CD4-positive, alpha-beta T cell treated with Interleukin-17A for 4 hours (primary cell): ENCODE results near the gene HAP1.
"Not testable (repeated sequence)": the region's sequence is repeated elsewhere in the genome, so short reads cannot be mapped to it uniquely, and the experiment has no call there.

Experiments used
- DNase-seq: peaks from one replicate; pipeline ENCODE4 v3.0.0-alpha.2; 2020; ENCODE audit warnings: mixed read lengths

HAP1 gene, protein sequence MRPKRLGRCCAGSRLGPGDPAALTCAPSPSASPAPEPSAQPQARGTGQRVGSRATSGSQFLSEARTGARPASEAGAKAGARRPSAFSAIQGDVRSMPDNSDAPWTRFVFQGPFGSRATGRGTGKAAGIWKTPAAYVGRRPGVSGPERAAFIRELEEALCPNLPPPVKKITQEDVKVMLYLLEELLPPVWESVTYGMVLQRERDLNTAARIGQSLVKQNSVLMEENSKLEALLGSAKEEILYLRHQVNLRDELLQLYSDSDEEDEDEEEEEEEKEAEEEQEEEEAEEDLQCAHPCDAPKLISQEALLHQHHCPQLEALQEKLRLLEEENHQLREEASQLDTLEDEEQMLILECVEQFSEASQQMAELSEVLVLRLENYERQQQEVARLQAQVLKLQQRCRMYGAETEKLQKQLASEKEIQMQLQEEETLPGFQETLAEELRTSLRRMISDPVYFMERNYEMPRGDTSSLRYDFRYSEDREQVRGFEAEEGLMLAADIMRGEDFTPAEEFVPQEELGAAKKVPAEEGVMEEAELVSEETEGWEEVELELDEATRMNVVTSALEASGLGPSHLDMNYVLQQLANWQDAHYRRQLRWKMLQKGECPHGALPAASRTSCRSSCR

GRCh38 chr17:41734139-41734948 is at the start of gene HAP1:
Gene HAP1, minus strand, starts transcription at chr17:41734643. Its CDS starts 9 bp downstream, at chr17:41734634.
- peak; percentile 15 for DNase-seq

GRCh38 chr17:41782142-41782541 is 47.7 kb upstream of the HAP1 start:
- DNase-seq: no peak

GRCh38 chr17:41781404-41782110 is 47.1 kb upstream of the HAP1 start:
- no peak for DNase-seq

DNA sequence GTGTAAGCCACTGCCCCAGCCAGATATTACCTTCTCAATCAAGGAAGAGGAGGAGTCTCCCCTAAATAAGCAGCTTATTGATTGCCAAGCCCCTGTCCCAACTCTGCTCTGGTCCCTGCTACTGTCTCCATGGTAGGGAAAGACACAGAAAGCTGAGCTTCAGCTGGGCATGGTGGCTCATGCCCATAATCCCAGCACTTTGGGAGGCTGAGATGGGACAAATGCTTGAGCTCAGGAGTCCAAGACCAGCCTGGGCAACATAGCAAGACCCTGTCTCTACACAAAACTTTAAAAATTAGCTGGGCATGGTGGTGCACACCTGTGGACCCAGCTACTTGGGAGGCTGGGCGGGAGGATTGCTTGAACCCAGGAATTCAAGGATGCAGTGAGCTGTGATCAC is 45.5 kb upstream of the HAP1 start:
- DNase-seq: no peak

DNA sequence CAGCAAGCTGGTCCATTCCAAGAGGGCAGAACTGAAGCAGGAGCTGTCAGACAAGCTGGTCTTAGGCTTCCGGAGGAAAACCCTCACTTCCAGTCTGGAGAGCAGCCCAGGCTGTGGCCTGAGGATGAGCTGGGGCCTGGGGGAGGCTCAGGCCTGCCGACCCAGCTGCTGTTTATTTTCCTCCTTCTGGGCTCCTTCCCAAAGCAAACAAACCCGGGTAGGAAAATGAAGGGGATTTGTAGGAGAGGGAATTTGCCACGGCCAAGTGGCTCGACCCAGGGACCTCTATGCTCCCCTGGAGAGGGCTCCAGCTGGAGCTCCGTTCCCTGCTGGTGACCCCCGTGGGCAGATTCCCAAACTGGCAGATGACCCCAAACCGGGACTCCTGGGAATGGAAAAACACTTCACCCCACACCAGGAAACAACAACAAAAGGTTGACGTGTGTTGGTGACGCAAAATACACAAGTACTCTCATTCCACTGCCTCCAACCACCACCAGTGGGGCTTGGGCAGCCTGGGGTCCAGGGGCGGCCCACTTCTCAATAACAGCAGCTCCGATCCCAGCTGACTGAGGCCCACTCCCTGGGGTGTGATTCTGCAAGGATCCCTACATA is 43.2 kb upstream of the HAP1 start:
- DNase-seq: no peak

DNA sequence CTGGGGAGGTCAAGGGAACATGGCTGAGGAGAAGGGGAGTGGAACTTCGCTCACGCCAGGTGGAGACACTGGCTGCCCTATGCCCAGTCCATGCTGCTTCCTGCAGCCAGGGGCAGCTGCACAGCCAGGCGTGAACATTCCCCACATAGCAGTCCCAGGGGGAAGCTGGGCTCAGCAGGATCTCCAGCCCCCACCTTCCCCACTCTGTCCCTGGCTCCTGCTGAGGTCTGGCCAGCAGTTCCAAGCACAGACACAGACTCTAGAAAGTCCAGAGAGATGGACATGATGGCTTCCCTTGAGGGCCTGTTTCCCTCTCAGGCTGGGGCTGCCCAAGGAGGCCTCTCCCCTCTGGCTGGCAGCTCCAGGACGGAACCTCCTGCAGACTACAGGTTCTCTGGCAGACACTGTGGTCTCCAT is 42.7 kb upstream of the HAP1 start:
- DNase-seq: no peak

GRCh38 chr17:41776262-41776900 is 41.9 kb upstream of the HAP1 start:
- not testable (repeated sequence) for DNase-seq

GRCh38 chr17:41775394-41776226 is 41.2 kb upstream of the HAP1 start:
- DNase-seq: no peak

DNA sequence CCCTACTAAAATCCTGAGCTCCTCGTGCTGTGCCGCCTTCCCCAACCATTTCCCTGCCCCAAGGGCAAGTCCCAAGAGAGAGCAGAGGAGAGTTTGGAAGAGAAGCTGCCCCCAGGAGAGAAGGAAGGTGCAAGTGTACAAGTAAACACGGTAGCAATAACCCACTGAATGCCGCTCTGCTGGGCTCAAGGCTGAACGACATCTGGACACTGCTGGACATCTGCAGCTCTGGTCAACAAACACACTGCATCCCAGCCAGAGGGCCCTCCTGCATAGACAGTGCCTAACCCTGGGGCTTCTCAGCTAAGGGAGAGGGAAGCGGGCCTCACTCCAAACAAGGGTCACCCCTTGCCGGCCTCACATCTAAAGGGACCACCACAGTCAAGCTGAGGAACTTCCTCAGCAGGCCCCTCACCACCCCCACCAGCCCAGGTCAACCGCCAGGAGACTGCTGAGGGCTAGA is 39.3 kb upstream of the HAP1 start:
- DNase-seq: no peak

- no peak for DNase-seq
These were observed 38.7 kb upstream of the HAP1 start for GRCh38 chr17:41773190-41773588.

DNA sequence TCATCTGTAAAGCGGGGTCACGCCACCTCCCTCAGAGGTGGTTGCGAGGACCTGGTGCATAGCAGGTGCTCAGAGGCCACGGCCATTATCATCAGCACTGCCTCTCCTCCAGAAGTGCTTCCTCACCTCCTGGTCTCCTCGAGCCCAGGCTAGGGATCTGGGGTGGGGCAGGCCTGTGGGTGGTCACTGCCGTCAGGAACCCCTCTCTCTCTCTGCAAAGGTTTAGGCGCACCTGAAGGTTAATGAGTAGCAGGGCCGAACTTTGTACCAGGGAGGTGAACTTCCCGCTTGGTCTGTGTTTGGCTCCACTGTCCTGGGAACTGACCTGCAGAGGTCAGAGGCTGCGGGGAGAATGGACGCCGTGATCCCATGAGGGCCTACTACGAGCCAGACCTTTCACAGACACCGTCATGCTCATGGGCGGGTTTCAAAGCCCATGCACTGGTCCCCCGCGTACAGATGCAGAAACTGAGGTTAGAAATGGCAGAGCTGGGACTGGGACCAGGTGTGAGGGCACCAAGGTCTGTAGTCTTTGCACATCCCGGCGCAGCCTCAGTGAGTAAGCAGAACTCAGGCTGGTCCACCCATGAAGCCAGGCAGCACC is 38.2 kb upstream of the HAP1 start:
- no peak for DNase-seq

GRCh38 chr17:41772218-41772585 is 37.8 kb upstream of the HAP1 start:
- no peak for DNase-seq

DNA sequence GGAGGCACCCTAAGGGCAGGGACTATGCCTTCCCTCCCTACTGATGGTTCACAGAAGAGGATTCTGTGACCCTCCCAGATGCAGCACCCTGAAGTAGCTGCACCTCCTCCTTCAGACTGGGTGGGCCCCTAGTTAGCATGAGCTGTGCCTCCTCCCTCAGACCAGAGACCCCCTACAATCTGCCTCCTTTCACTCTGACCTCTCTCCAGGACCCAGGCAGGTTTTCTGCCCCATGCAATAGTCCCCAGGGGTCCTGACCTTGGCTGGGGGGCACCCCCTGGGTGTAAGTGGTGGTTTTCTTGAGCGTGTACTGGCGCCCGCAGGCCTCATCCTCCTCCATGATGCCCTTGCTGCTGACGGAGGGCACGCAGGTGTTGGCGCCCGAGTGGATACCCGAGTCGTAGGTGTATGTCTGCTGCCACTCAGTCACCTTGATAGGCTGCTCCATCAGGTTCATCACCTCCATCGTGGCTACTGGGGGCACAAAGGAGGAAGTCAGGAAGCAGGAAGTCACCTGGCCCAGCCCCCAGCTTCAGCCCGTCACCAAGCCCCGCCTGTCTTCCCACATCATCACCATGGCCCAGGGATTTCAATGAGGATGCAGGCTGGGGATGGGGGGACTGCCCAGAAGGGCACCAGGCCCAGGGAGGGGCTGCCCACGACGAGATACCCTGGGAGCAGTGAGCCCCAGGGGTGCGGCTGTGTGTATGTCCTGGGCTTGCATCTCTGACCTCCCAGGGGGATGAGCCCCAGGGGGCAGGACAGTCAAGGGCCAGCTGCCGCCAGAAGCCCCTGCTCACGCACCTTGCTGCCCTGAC is 37.2 kb upstream of the HAP1 start:
- no peak for DNase-seq

DNA sequence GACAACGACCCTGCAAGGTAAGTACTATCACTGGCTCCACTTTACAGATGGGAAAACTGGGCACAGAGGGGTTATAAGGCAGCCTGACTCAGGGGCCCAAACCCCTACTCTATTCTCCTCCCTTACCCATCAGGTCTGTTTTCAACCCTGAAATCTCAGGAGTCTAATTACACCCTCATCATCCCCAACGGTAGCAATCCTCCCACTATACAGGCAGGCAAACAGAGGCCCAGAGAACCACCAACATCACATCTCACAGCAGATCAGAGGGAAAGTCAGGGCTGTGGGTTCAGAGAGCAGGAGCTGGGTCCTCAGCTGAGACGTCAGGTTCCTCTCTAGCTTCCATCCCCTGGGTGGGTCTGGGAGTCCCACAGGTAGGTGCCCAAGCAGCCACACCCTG is 35.5 kb upstream of the HAP1 start:
- DNase-seq: no peak

DNA sequence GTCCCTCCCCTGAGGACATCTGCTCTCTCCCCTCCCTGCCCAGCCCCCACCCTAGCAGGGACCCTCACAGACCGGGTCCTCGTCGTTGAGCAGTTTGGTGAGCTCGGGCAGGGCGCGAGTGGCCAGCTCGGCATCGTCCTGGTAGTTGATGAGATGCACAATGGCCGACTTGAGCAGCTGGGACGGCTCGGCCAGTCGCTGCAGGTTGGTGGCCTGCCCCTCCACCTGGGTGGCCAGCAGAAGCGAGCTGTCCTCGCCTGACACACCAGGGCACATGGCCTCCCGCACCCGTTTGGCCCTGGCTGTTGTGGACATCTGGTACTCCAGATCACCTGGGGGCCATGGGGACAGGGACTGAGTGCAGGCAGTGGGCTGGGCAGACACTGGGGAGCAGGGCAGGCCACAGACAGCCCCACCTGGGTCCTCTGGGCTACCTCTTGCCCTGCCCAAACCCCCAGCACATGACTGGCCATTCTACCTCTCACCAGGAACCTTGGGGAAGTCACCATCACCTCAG is 35.0 kb upstream of the HAP1 start:
- no peak for DNase-seq

DNA sequence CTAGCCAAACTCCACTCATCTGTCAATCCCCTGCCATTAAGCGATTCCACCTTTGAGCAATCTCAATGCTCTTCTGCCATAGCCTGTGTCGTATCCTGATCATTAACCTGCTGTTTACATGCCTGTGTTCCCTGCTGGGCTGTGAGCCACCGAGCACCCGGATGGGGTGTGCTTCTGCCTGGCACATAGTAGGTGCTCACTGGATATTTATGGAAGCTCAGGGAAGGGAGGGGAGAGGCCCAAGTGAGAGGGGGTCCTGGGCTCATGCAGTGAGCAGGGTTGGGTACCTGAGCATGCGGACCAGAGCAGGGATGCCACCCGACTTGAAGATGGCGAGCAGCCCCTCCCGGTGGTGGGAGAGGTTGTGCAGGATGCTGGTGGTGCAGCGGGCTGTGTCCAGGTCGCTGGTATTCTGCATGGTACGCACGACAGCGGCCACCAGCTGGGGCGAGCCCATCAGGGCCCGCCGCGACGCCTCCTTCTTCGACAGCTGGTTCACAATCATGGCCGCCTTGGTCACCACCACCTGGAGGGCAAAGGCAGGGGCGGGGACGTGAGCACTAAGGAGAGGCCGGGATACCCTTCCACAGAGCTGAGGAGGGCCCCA is 34.3 kb upstream of the HAP1 start:
- no peak for DNase-seq

GRCh38 chr17:41767324-41768042 is 33.0 kb upstream of the HAP1 start:
- DNase-seq: no peak

DNA sequence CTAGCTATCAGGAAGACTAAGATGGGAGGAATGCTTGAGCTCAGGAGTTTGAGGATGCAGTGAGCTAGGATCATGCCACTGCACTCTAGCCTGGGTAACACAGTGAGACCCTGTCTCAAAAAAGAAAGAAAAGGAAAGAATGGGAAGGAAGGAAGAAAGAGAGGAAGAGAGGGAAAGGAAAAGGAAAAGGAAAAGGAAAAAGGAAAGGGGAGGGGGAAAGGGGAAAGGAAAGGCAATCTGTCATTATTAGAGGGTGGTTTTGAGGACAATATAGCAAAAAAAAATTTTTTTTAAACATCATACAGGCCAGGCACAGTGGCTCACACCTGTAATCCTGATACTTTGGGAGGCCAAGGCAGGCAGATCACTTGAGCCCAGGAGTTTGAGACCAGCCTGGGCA is 31.7 kb upstream of the HAP1 start:
- DNase-seq: no peak
